H1 (cell line): ENCODE data around the gene ZNF524.

Experiments used
- BCL11A ChIP-seq, 2 experiments: IDR thresholded peaks; one replicate each; pipeline ENCODE4 v1.6.1; 2011; ENCODE audit warnings: low read depth in 2 of 2, low read length in 2 of 2, mild to moderate bottlenecking in 2 of 2
- CBX5 ChIP-seq: fragments of 300-800, 300-1000 bp; sonication (generic); IDR thresholded peaks from 2 replicates; pipeline ENCODE4 v1.7.1; 2016; ENCODE audit warnings: antibody characterized with exemption, low read length, low read depth
- CBX8 ChIP-seq: fragments of 300-800, 300-1000 bp; sonication (generic); IDR thresholded peaks from 2 replicates; pipeline ENCODE4 v1.7.1; 2016; ENCODE audit warnings: low read depth, low read length, borderline replicate concordance
- CHD2 ChIP-seq: IDR thresholded peaks from 2 replicates; pipeline ENCODE4 v1.6.1; 2012; ENCODE audit warnings: low read length, improper control_type of control experiment
- CREB1 ChIP-seq: IDR thresholded peaks from 2 replicates; pipeline ENCODE4 v1.6.1; 2012; ENCODE audit warnings: inconsistent platforms
- CTCF ChIP-seq, 3 experiments: IDR thresholded peaks; 1 replicate in 2 of 3; 2 replicates in 1 of 3; pipeline versions ENCODE4 v1.5.1 to v1.6.1; 2011; ENCODE audit warnings: low read length in 3 of 3, mild to moderate bottlenecking in 3 of 3, inconsistent platforms in 2 of 3, low read depth in 1 of 3, moderate library complexity in 1 of 3; ENCODE audit not compliant: insufficient read depth in 1 of 3; ENCODE audit errors: control extremely low read depth in 1 of 3
- EZH2 ChIP-seq: fragments of 200-600 bp; sonication (generic); IDR thresholded peaks from 2 replicates; pipeline ENCODE4 v1.7.1; 2012; ENCODE audit warnings: low read depth, mild to moderate bottlenecking, moderate library complexity, low read length, inconsistent platforms; ENCODE audit not compliant: severe bottlenecking
- MAX ChIP-seq: IDR thresholded peaks from 2 replicates; pipeline ENCODE4 v1.6.1; 2012; ENCODE audit warnings: inconsistent platforms
- POLR2AphosphoS5 ChIP-seq: IDR thresholded peaks from 2 replicates; pipeline ENCODE4 v1.6.1; 2011; ENCODE audit warnings: low read depth, low read length
- RNF2 ChIP-seq: fragments of 200-900, 300-1000 bp; sonication (generic); IDR thresholded peaks from 2 replicates; pipeline ENCODE4 v1.7.1; 2016; ENCODE audit warnings: borderline replicate concordance, low read depth, mild to moderate bottlenecking, antibody characterized with exemption, low read length; ENCODE audit not compliant: poor library complexity, severe bottlenecking; ENCODE audit errors: missing control alignments
- RXRA ChIP-seq: IDR thresholded peaks from 2 replicates; pipeline ENCODE4 v1.6.1; 2011; ENCODE audit warnings: low read depth, mild to moderate bottlenecking, low read length, moderate library complexity; ENCODE audit not compliant: insufficient read depth
- TAF1 ChIP-seq: IDR thresholded peaks from 2 replicates; pipeline ENCODE4 v1.6.1; 2011; ENCODE audit warnings: mild to moderate bottlenecking, low read depth, low read length
- YY1 ChIP-seq: IDR thresholded peaks from 2 replicates; pipeline ENCODE4 v1.6.1; 2011; ENCODE audit warnings: low read depth, mild to moderate bottlenecking, low read length

GRCh38 chr19:55623130-55623529, 23.0 kb downstream of the ZNF524 start:
- no peak for TF ChIP-seq CTCF (IDR thresholded peaks at IDR 0.05; ENCODE audit: control extremely low read depth in 1 of 3, insufficient read depth in 1 of 3, low read depth in 1 of 3, low read length in 3 of 3)
- no peak for TF ChIP-seq YY1
- TF ChIP-seq CBX5: no peak
- TF ChIP-seq CREB1: no peak
- no peak for TF ChIP-seq EZH2
- TF ChIP-seq CHD2: no peak
- no peak for TF ChIP-seq CBX8
- no peak for TF ChIP-seq POLR2AphosphoS5
- no peak for TF ChIP-seq RNF2
- TF ChIP-seq RXRA: no peak
- TF ChIP-seq BCL11A (IDR thresholded peaks at IDR 0.05; ENCODE audit: low read depth in 2 of 2, low read length in 2 of 2): no peak
- no peak for TF ChIP-seq TAF1
- TF ChIP-seq MAX: no peak
